WTC11 (cell line): ENCODE results near the gene HNRNPH3. TPM values are rescaled to one million over a fixed set of nuclear protein-coding genes. Genes with fewer than 3 reads are reported as not detected.

Source experiments
- ATAC-seq: fragments of 200-7000 bp; cut with Tn5 transposase; 2 replicates; pipeline ENCODE4 v1.10.0; 2021; ENCODE audit warnings: mild to moderate bottlenecking, moderate library complexity
- CTCF ChIA-PET: fragments of 300-600 bp; sonication (Branson Sonifier 250); formaldehyde crosslinking; loops from one replicate; lab custom pipeline; 2021; ENCODE audit warnings: antibody characterized with exemption; lab: Charles Lee
- POLR2A ChIA-PET: fragments of 350-600 bp; sonication (Branson Sonifier 250); formaldehyde crosslinking; loops from one replicate; lab custom pipeline; 2021; ENCODE audit warnings: antibody characterized with exemption; lab: Charles Lee
- DNase-seq: peaks from one replicate; pipeline ENCODE4 v3.0.0; 2021; ENCODE audit warnings: low spot score
- H3K27ac Mint-ChIP-seq: 2 replicates; pipeline ENCODE4 v1.8.0; 2021; ENCODE audit warnings: mixed read lengths
- H3K27me3 Mint-ChIP-seq: 2 replicates; pipeline ENCODE4 v1.8.0; 2021; ENCODE audit warnings: low read depth, mild to moderate bottlenecking, moderate library complexity, mixed read lengths
- H3K36me3 Mint-ChIP-seq: 2 replicates; pipeline ENCODE4 v1.8.0; 2021; ENCODE audit warnings: mixed read lengths
- H3K4me1 Mint-ChIP-seq: 2 replicates; pipeline ENCODE4 v1.8.0; 2022; ENCODE audit warnings: mixed read lengths
- H3K4me3 Mint-ChIP-seq: 2 replicates; pipeline ENCODE4 v1.8.0; 2021; ENCODE audit warnings: mild to moderate bottlenecking, moderate library complexity, mixed read lengths
- H3K9me3 Mint-ChIP-seq: 2 replicates; pipeline ENCODE4 v1.8.0; 2021; ENCODE audit warnings: mixed read lengths
- CBFB ChIP-seq: sonication (generic); formaldehyde crosslinking; IDR thresholded peaks from 2 replicates; pipeline ENCODE4 v1.8.1; 2022; ENCODE audit warnings: mild to moderate bottlenecking, low read depth, missing genetic modification reagents
- GTF2I ChIP-seq: fragments of 250-450 bp; sonication (Bioruptor Pico); conservative IDR thresholded peaks from 2 replicates; pipeline ENCODE4 v1.4.0; 2021; ENCODE audit warnings: mild to moderate bottlenecking
- HMGA2 ChIP-seq: fragments of 250-450 bp; sonication (Bioruptor Pico); IDR thresholded peaks from 2 replicates; pipeline ENCODE4 v1.4.0; 2021; ENCODE audit warnings: mild to moderate bottlenecking, moderate library complexity
- NR1H2 ChIP-seq: sonication (generic); formaldehyde crosslinking; IDR thresholded peaks from 2 replicates; pipeline ENCODE4 v1.9.0; 2021; ENCODE audit warnings: mild to moderate bottlenecking, moderate library complexity, missing genetic modification reagents
- TCF7 ChIP-seq: sonication (generic); formaldehyde crosslinking; IDR thresholded peaks from 2 replicates; pipeline ENCODE4 v1.8.0; 2022; ENCODE audit warnings: mild to moderate bottlenecking, low read depth, missing genetic modification reagents, moderate library complexity
- TEAD1 ChIP-seq: sonication (generic); formaldehyde crosslinking; IDR thresholded peaks from 2 replicates; pipeline ENCODE4 v1.8.0; 2022; ENCODE audit warnings: mild to moderate bottlenecking, missing genetic modification reagents
- ZNF121 ChIP-seq: sonication (generic); formaldehyde crosslinking; IDR thresholded peaks from 2 replicates; pipeline ENCODE4 v1.8.0; 2023; ENCODE audit warnings: missing genetic modification reagents
- ZNF138 ChIP-seq: sonication (generic); formaldehyde crosslinking; conservative IDR thresholded peaks from 2 replicates; pipeline ENCODE4 v1.8.1; 2022; ENCODE audit warnings: mild to moderate bottlenecking, moderate library complexity, missing genetic modification reagents
- ZNF219 ChIP-seq: sonication (generic); formaldehyde crosslinking; IDR thresholded peaks from 2 replicates; pipeline ENCODE4 v1.8.0; 2023; ENCODE audit warnings: missing genetic modification reagents, mild to moderate bottlenecking, borderline replicate concordance
- total RNA-seq: library from RNA; stranded (reverse); gene quantifications from 3 replicates; pipeline ENCODE4 v1.2.3, GENCODE V29; 2021
- TF ChIP-seq, protein P1 (sequence below): sonication (generic); formaldehyde crosslinking; conservative IDR thresholded peaks from 2 replicates; pipeline ENCODE4 v1.8.1; 2022; ENCODE audit warnings: mild to moderate bottlenecking, missing genetic modification reagents
- TF ChIP-seq, protein P2 (sequence below): sonication (generic); formaldehyde crosslinking; IDR thresholded peaks from 2 replicates; pipeline ENCODE4 v1.8.1; 2023; ENCODE audit warnings: mild to moderate bottlenecking, missing genetic modification reagents, moderate library complexity
- TF ChIP-seq, protein P3 (sequence below): sonication (generic); formaldehyde crosslinking; IDR thresholded peaks from 2 replicates; pipeline ENCODE4 v1.8.1; 2022; ENCODE audit warnings: mild to moderate bottlenecking, missing genetic modification reagents, moderate library complexity, borderline replicate concordance
- TF ChIP-seq, protein P4 (sequence below): sonication (generic); formaldehyde crosslinking; IDR thresholded peaks from 2 replicates; pipeline ENCODE4 v1.8.0; 2022; ENCODE audit warnings: mild to moderate bottlenecking, missing genetic modification reagents
- TF ChIP-seq, protein P5 (sequence below): sonication (generic); formaldehyde crosslinking; IDR thresholded peaks from 2 replicates; pipeline ENCODE4 v1.8.0; 2022; ENCODE audit warnings: mild to moderate bottlenecking, missing genetic modification reagents
- TF ChIP-seq, protein P6 (sequence below): fragments of 200-600 bp; IDR thresholded peaks from 2 replicates; pipeline ENCODE4 v1.8.0; 2022; ENCODE audit warnings: antibody characterized with exemption

The HNRNPH3 gene
- total RNA-seq, 1 experiment from 2014 or later = 223 TPM

DNA sequence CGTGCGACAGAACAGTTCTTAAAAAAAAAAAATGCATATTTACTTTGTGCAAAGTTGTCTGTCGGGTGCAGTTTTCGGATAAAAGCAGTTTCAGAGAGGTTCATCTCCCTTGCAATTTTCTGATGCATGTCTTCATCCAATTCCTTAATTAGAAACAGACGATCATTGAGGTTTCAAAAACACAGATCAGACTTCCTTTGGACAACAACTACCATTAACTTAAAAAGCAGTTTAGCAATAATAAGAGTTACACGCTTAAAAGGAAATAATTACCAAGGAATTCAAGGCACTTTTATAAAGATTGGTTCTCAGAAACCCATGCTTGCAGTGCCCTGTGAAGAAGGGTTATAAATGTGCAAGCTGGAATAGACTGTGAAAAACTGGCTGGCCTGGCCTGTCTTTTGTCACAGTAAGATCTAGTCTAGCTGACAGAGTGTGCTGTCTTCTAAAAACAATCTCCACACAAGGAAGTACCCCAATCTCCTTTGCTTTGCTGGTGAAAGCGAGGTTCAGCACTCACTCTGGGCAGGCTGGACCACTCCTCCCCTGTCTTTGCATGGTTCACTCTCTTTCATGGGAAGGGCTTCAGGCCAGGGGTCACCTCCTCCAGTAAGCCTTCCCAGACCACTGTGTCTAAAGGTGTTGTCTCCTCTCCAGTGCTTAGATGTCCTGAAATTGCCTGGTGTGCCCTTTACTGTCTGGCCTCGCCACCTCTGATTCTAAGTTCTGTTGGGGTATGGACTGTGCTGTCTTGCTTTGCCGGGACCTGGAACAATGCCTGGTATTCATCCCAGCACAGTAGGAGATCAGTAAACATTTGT, 34.8 kb upstream of the HNRNPH3 start (continued):
- TF ChIP-seq, protein P1, sequence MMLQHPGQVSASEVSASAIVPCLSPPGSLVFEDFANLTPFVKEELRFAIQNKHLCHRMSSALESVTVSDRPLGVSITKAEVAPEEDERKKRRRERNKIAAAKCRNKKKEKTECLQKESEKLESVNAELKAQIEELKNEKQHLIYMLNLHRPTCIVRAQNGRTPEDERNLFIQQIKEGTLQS (CRISPR knock-in tag) = no peak
- TF ChIP-seq NR1H2 (CRISPR knock-in tag) (no peak), HMGA2 (CRISPR knock-in tag) (no peak)
- TF ChIP-seq, protein P2, sequence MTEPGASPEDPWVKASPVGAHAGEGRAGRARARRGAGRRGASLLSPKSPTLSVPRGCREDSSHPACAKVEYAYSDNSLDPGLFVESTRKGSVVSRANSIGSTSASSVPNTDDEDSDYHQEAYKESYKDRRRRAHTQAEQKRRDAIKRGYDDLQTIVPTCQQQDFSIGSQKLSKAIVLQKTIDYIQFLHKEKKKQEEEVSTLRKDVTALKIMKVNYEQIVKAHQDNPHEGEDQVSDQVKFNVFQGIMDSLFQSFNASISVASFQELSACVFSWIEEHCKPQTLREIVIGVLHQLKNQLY (CRISPR knock-in tag) = no peak
- TF ChIP-seq, protein P3, sequence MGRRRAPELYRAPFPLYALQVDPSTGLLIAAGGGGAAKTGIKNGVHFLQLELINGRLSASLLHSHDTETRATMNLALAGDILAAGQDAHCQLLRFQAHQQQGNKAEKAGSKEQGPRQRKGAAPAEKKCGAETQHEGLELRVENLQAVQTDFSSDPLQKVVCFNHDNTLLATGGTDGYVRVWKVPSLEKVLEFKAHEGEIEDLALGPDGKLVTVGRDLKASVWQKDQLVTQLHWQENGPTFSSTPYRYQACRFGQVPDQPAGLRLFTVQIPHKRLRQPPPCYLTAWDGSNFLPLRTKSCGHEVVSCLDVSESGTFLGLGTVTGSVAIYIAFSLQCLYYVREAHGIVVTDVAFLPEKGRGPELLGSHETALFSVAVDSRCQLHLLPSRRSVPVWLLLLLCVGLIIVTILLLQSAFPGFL (CRISPR knock-in tag) = no peak

DNA sequence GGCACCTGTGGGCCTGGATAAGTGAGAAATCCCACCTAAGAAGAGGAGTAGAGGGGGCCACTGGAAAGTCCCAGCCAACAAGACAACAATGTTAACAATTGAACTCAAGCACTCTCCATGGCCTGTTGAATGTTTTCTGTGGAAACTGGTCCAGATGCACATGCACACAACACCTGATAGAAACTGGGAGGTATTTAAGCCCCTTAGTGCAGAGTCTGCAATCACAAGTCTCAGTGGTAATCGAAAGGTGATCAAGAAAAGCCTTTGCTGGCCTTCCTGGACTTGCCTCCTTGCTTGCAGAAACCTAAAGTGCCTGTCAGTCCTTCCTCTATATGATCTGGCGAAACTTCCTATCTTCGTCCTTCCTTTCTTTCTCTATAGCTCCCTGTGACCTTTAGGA, 30.6 kb upstream of the HNRNPH3 start:
- Mint-ChIP-seq H3K36me3 (no peaks in the 10 kb centered on the region), H3K27ac (no peak overlapping the region), H3K4me1 (peaks cover 2% of the 10 kb centered on the region), H3K9me3 (no peaks in the 10 kb centered on the region), H3K4me3 (no peak overlapping the region), H3K27me3 (no peaks in the 10 kb centered on the region)
- ATAC-seq = no peak
- POLR2A ChIA-PET = no interaction called here
- CTCF ChIA-PET = interaction anchor here (0.8 to 4.7 kb wide), 6 partner anchors 17 to 91 kb away, joined by 4 to 35 read pairs (median 5); partner anchors contain the start of gene ATOH7
- TF ChIP-seq, protein P4, sequence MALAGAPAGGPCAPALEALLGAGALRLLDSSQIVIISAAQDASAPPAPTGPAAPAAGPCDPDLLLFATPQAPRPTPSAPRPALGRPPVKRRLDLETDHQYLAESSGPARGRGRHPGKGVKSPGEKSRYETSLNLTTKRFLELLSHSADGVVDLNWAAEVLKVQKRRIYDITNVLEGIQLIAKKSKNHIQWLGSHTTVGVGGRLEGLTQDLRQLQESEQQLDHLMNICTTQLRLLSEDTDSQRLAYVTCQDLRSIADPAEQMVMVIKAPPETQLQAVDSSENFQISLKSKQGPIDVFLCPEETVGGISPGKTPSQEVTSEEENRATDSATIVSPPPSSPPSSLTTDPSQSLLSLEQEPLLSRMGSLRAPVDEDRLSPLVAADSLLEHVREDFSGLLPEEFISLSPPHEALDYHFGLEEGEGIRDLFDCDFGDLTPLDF (CRISPR knock-in tag) = no peak
- TF ChIP-seq TEAD1 (no peak), CBFB (CRISPR knock-in tag) (no peak)
- TF ChIP-seq, protein P5, sequence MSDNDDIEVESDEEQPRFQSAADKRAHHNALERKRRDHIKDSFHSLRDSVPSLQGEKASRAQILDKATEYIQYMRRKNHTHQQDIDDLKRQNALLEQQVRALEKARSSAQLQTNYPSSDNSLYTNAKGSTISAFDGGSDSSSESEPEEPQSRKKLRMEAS (CRISPR knock-in tag) = no peak
- TF ChIP-seq, all 79 proteins: peak for 0
- DNase-seq = no peak

DNA sequence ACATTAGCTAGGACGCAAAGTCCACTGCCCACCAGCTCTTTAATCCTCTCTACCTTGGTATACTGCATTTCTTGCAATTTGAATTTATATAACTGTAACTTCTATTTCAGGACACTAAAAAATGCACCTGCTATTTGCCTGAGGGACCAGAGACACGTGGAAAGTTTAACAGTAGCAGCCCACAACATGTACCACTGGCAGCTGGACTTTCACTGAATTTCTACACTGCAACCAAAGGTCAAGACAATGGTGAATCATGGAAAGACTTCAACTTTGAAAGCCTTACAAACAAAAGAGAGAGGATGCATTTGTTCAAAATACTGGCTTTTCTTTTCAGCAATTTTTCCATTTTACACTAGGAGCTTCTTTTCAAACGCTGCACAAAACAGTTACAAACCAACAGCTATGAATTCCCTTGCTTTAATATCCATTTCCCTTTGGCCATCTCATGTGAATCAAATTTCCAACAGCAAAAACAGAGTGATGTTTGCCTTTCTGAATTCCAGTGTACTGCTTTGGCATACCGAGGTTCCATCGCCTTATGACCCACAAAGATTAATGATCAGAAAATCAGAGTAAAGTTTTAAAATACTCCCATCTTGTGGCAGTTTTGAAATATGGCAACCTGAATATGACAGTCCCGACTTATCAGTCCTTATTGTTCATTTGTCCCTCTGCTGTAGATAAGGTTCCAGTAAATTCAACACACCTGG, 29.9 kb upstream of the HNRNPH3 start:
- Mint-ChIP-seq H3K27ac (no peak overlapping the region), H3K36me3 (no peaks in the 10 kb centered on the region), H3K9me3 (no peaks in the 10 kb centered on the region)
- no peak for DNase-seq
- CTCF ChIA-PET = interaction anchor here (0.8 to 4.7 kb wide), 6 partner anchors 17 to 92 kb away, joined by 4 to 35 read pairs (median 5); partner anchors contain the start of gene ATOH7
- TF ChIP-seq ZNF138 (CRISPR knock-in tag) = no peak
- TF ChIP-seq, protein P6, sequence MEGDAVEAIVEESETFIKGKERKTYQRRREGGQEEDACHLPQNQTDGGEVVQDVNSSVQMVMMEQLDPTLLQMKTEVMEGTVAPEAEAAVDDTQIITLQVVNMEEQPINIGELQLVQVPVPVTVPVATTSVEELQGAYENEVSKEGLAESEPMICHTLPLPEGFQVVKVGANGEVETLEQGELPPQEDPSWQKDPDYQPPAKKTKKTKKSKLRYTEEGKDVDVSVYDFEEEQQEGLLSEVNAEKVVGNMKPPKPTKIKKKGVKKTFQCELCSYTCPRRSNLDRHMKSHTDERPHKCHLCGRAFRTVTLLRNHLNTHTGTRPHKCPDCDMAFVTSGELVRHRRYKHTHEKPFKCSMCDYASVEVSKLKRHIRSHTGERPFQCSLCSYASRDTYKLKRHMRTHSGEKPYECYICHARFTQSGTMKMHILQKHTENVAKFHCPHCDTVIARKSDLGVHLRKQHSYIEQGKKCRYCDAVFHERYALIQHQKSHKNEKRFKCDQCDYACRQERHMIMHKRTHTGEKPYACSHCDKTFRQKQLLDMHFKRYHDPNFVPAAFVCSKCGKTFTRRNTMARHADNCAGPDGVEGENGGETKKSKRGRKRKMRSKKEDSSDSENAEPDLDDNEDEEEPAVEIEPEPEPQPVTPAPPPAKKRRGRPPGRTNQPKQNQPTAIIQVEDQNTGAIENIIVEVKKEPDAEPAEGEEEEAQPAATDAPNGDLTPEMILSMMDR = peak; percentile 16; the same call in 1 of the 2 replicates
- TF ChIP-seq, all 79 proteins: peak for 1
- no peak overlapping the region for H3K4me3 Mint-ChIP-seq
- peaks cover 9% of the 10 kb centered on the region for H3K4me1 Mint-ChIP-seq
- no peak; the same call in 1 of the 2 replicates for ATAC-seq
- POLR2A ChIA-PET = no interaction called here
- H3K27me3 Mint-ChIP-seq = no peaks in the 10 kb centered on the region

DNA sequence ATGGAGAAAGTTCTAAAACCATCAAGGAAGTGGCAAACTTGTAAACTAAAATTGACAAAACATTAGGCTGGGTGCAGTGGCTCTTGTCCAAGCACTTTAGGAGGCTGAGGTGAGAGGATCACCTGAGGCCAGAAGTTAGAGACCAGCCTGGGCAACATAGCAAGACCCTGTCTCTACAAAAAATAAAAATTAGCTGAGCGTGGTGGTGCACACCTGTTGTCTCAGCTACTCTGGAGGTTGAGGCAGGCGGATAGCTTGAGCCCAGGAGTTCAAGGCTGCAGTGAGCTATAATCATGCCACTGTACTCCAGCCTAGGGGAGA, 29.4 kb upstream of the HNRNPH3 start:
- no peak for ATAC-seq
- CTCF ChIA-PET = interaction anchor here (1.0 to 4.7 kb wide), 3 partner anchors 82 to 92 kb away, joined by 4 to 35 read pairs (median 5); no protein-coding TSS in a partner anchor
- Mint-ChIP-seq H3K4me1 (peaks cover 9% of the 10 kb centered on the region), H3K36me3 (no peaks in the 10 kb centered on the region), H3K9me3 (no peaks in the 10 kb centered on the region), H3K4me3 (no peak overlapping the region), H3K27me3 (no peaks in the 10 kb centered on the region), H3K27ac (no peak overlapping the region)
- POLR2A ChIA-PET = no interaction called here
- TF ChIP-seq TCF7 (no peak), ZNF121 (CRISPR knock-in tag) (peak; percentile 87), ZNF219 (CRISPR knock-in tag) (no peak), GTF2I (peak; percentile 77; the same call in 1 of the 2 replicates)
- TF ChIP-seq, protein P6 = no peak
- DNase-seq = no peak
